Naive B cell (primary cell): ENCODE data around the gene TSPAN17. TPM values are rescaled to one million over a fixed set of nuclear protein-coding genes. Genes with fewer than 3 reads are reported as not detected.
A peak's percentile ranks its signal among the peaks of the same experiment; 100 is the strongest.
"Not testable (repeated sequence)": the region's sequence is repeated elsewhere in the genome, so short reads cannot be mapped to it uniquely, and the experiment has no call there.

Experiments used
- ATAC-seq, 2 donors: fragments of 150-1000 bp; cut with Tn5 transposase; 2 replicates each; pipeline ENCODE4 v1.10.0; 2021; ENCODE audit warnings: low read depth in 2 of 2, mild to moderate bottlenecking in 2 of 2, moderate library complexity in 2 of 2
- DNase-seq: peaks from one replicate; pipeline ENCODE4 v3.0.0; 2022
- H3K27ac Mint-ChIP-seq, 6 donors: one replicate each; pipeline ENCODE4 v1.8.0; 2020 to 2022; ENCODE audit warnings: mild to moderate bottlenecking in 6 of 6, mixed read lengths in 6 of 6, moderate library complexity in 5 of 6, inconsistent platforms in 2 of 6
- H3K27me3 Mint-ChIP-seq, 3 donors: one replicate each; pipeline ENCODE4 v1.8.0; 2021 to 2022; ENCODE audit warnings: mixed read lengths in 3 of 3, mild to moderate bottlenecking in 1 of 3
- H3K36me3 Mint-ChIP-seq, 2 donors: one replicate each; pipeline ENCODE4 v1.8.0; 2020 to 2022; ENCODE audit warnings: mixed read lengths in 2 of 2, inconsistent platforms in 1 of 2, mild to moderate bottlenecking in 1 of 2
- H3K4me1 Mint-ChIP-seq, 3 donors: one replicate each; pipeline ENCODE4 v1.8.0; 2020 to 2022; ENCODE audit warnings: mixed read lengths in 3 of 3, inconsistent platforms in 1 of 3, mild to moderate bottlenecking in 1 of 3, moderate library complexity in 1 of 3
- H3K4me3 Mint-ChIP-seq, 8 donors: one replicate each; pipeline ENCODE4 v1.8.0; 2020 to 2022; ENCODE audit warnings: mild to moderate bottlenecking in 8 of 8, mixed read lengths in 8 of 8, moderate library complexity in 8 of 8, inconsistent platforms in 2 of 8
- H3K9me3 Mint-ChIP-seq, 7 donors: one replicate each; pipeline ENCODE4 v1.8.0; 2020 to 2022; ENCODE audit warnings: mixed read lengths in 7 of 7, mild to moderate bottlenecking in 5 of 7, inconsistent platforms in 2 of 7, moderate library complexity in 1 of 7
- polyA plus RNA-seq, 6 donors: library from polyadenylated mRNA; unstranded; fragments of 300-500 nt; fragmentation: Illumina TruSeq; gene quantifications; one replicate each; pipeline ENCODE4 v1.2.3, GENCODE V29; 2021; ENCODE audit warnings: low read depth in 6 of 6

Gene TSPAN17
- polyA plus RNA-seq, 6 donors from 2014 or later = 11.9 to 22.8 (median 18.5) TPM

DNA sequence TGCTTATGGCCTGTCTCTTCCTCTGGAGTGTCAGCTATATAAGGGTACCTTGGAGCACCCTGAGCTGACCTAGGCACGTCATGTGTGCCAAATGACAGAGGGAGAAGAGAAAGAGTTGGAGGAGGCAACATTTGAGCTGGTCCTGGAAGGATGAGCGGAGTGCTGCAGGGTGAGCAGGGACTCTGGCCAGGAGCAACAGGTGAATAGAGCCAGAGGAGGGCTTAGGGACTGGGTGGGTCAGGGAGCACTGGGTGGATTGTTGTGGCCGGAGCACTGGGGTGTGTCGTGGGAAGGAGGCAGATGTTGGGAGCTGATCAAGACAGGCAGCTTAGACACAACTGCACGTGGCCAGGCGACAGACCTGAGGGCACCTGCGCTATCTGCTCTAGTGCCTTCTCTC, 43.6 kb downstream of the TSPAN17 start:
- Mint-ChIP-seq H3K27ac (peak overlapping the region in 1 of 6 donors; percentile 47), H3K36me3 (peaks cover 0 to 11% of the 10 kb centered on the region in 2 donors), H3K4me1 (no peaks in the 10 kb centered on the region), H3K4me3 (peak overlapping the region in 1 of 8 donors; percentile 59), H3K9me3 (peaks cover 0 to 21% (median 14%) of the 10 kb centered on the region in 7 donors), H3K27me3 (peaks cover 48 to 68% (median 58%) of the 10 kb centered on the region in 3 donors)
- ATAC-seq (no peak), DNase-seq (no peak)

GRCh38 chr5:176691524-176691923, 44.2 kb downstream of the TSPAN17 start:
- Mint-ChIP-seq H3K9me3 (peaks cover 0 to 20% (median 12%) of the 10 kb centered on the region in 7 donors), H3K27ac (no peak overlapping the region), H3K36me3 (peaks cover 0 to 9% of the 10 kb centered on the region in 2 donors), H3K27me3 (peaks cover 50 to 73% (median 64%) of the 10 kb centered on the region in 3 donors), H3K4me3 (peak overlapping the region in 1 of 8 donors; percentile 11), H3K4me1 (no peaks in the 10 kb centered on the region)
- ATAC-seq (no peak), DNase-seq (no peak)

GRCh38 chr5:176692326-176692725, 45.0 kb downstream of the TSPAN17 start:
- Mint-ChIP-seq H3K27me3 (peaks cover 53 to 76% (median 72%) of the 10 kb centered on the region in 3 donors), H3K27ac (no peak overlapping the region), H3K9me3 (peaks cover 0 to 12% (median 6%) of the 10 kb centered on the region in 7 donors), H3K4me1 (no peaks in the 10 kb centered on the region), H3K36me3 (peaks cover 0 to 9% of the 10 kb centered on the region in 2 donors), H3K4me3 (no peak overlapping the region)
- ATAC-seq (no peak), DNase-seq (no peak)

- Mint-ChIP-seq H3K27me3 (peaks cover 57 to 82% (median 78%) of the 10 kb centered on the region in 3 donors), H3K9me3 (peaks cover 0 to 12% (median 5%) of the 10 kb centered on the region in 7 donors), H3K36me3 (peaks cover 0 to 9% of the 10 kb centered on the region in 2 donors), H3K4me1 (no peaks in the 10 kb centered on the region), H3K27ac (no peak overlapping the region), H3K4me3 (no peak overlapping the region)
- DNase-seq (no peak), ATAC-seq (no peak)
Observed at GRCh38 chr5:176692839-176693476, 45.7 kb downstream of the TSPAN17 start.

DNA sequence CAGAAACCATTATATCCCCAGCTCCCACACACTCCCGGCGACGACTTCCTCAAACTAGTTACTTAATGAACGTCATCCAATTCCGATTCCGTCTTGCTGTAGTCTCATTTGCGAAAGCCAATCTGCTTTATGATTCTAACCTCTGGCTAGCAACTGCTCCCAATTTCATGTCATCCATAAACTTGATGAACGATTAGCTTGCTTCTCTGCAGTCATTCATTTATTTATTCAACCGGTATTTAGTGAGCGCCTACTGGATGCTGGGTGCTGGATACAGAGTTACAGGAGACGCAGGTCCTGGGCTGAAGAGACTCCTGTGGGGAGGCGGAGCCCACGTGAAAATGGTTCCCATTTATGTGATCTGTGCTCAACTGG, 46.2 kb downstream of the TSPAN17 start:
- ATAC-seq (no peak), DNase-seq (no peak)
- Mint-ChIP-seq H3K27me3 (peaks cover 59 to 87% (median 83%) of the 10 kb centered on the region in 3 donors), H3K4me3 (peak overlapping the region in 1 of 8 donors; percentile 8), H3K4me1 (no peaks in the 10 kb centered on the region), H3K9me3 (peaks cover 0 to 11% (median 5%) of the 10 kb centered on the region in 7 donors), H3K36me3 (peaks cover 0 to 9% of the 10 kb centered on the region in 2 donors), H3K27ac (no peak overlapping the region)

DNA sequence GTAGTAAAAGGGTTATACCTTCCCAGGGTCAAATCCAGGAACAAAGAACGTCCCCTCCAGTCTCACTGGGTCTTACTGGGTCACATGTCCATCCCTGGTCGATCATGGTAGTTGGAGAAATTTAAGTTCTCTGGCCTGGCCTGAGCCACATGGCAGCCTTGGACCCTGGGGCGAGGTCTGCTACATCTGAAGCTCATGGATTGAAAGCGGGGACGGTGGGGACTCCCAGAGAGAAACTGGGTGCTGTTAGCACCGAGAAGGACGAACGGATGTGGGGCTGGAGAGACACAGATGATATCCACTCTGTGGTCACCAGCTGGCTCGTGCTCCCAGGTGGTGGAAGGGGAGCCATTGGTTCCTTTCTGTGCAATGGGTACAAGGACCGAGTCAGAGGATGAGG, 46.9 kb downstream of the TSPAN17 start:
- H3K9me3 Mint-ChIP-seq = peaks cover 0 to 8% (median 5%) of the 10 kb centered on the region in 7 donors
- DNase-seq = no peak
- peaks cover 0 to 9% of the 10 kb centered on the region in 2 donors for H3K36me3 Mint-ChIP-seq
- no peak overlapping the region for H3K27ac Mint-ChIP-seq
- no peaks in the 10 kb centered on the region for H3K4me1 Mint-ChIP-seq
- no peak overlapping the region for H3K4me3 Mint-ChIP-seq
- ATAC-seq = no peak
- peaks cover 66 to 94% (median 89%) of the 10 kb centered on the region in 3 donors for H3K27me3 Mint-ChIP-seq

GRCh38 chr5:176694631-176695030, 47.3 kb downstream of the TSPAN17 start:
- no peak overlapping the region for H3K4me3 Mint-ChIP-seq
- no peak overlapping the region for H3K27ac Mint-ChIP-seq
- ATAC-seq (no peak), DNase-seq (no peak)
- H3K36me3 Mint-ChIP-seq = peaks cover 0 to 5% of the 10 kb centered on the region in 2 donors
- peaks cover 62 to 90% (median 89%) of the 10 kb centered on the region in 3 donors for H3K27me3 Mint-ChIP-seq
- H3K9me3 Mint-ChIP-seq = peaks cover 0 to 6% (median 4%) of the 10 kb centered on the region in 7 donors
- H3K4me1 Mint-ChIP-seq = no peaks in the 10 kb centered on the region

DNA sequence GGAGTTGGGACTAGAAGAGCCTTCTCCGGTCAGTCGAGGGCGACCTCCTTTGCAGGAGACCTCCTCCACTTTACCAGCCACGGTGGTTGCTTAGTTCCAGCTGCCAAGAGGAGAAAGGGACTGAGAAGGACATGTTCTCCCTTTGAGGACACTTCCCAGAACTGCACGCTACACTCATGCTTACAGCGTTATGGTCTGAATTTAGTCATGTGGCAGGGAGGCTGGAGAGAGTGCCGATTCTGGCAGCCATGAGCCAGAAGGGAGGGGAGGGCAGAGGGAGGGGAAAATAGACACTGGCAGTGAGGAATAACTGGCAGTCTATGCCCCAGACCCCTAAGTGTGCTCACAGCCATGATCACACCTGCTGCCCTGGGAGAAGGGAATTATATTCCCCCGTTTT, 47.8 kb downstream of the TSPAN17 start:
- Mint-ChIP-seq H3K9me3 (peaks cover 0 to 6% (median 0%) of the 10 kb centered on the region in 7 donors), H3K4me1 (no peaks in the 10 kb centered on the region), H3K27me3 (peaks cover 58 to 90% (median 89%) of the 10 kb centered on the region in 3 donors), H3K4me3 (no peak overlapping the region), H3K36me3 (peaks cover 0 to under 1% of the 10 kb centered on the region in 2 donors), H3K27ac (no peak overlapping the region)
- no peak for ATAC-seq
- no peak for DNase-seq

- Mint-ChIP-seq H3K4me1 (no peaks in the 10 kb centered on the region), H3K27me3 (peaks cover 56 to 89% (median 88%) of the 10 kb centered on the region in 3 donors), H3K36me3 (no peaks in the 10 kb centered on the region), H3K9me3 (no peaks in the 10 kb centered on the region), H3K4me3 (no peak overlapping the region), H3K27ac (no peak overlapping the region)
- no peak for ATAC-seq
- DNase-seq = no peak
Observed at GRCh38 chr5:176697267-176697933, 50.1 kb downstream of the TSPAN17 start.

DNA sequence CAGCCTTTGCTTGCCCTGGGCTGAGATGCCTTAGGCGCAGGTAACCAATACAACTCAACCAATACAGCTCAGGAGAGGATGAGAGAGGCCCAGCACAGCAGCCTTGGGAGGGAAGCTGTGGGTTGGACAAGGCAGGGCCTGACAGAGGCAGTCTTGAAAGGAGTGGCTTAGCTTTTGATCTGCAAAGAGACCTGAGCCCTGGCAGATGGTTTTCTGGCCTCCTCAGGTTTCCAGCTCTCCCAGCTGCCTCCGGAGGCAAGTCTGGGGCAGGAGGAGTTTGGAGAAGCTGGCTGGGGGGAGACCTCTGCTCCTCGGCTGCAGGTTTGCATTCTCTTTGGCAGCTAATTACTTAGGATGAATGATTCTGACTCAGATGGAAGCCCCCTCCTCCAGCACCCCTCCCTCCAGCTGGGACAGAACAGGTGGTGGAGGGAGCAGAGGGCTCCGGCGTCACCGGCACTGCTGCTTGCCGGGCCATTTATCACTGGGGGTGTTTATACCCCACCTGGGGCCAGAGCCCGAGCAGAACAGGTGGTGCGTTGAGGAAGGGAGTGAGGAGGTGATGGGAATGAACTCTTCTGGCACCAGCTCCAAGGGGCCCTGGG, 50.8 kb downstream of the TSPAN17 start:
- Mint-ChIP-seq H3K27ac (no peak overlapping the region), H3K27me3 (peaks cover 55 to 86% (median 82%) of the 10 kb centered on the region in 3 donors), H3K4me1 (no peaks in the 10 kb centered on the region), H3K36me3 (no peaks in the 10 kb centered on the region), H3K9me3 (no peaks in the 10 kb centered on the region), H3K4me3 (no peak overlapping the region)
- ATAC-seq (no peak), DNase-seq (no peak)

DNA sequence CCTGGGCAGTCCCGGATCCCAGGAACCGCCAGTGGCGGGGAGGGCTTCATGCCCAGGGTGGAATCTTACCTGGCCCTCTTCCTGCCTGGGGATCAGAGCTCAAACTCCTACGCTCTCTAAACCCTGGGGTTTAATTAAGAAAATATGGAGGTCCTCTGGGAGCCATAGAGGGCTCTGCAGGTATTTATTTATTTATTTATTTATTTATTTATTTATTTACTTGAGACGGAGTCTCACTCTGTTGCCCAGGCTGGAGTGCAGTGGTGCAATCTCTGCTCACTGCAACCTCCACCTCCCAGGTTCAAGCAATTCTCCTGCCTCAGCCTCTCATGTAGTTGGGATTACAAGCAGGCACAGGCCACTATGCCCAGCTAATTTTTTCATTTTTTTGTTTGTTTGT, 52.2 kb downstream of the TSPAN17 start:
- not testable (repeated sequence) for DNase-seq, H3K27ac Mint-ChIP-seq, H3K9me3 Mint-ChIP-seq, H3K4me3 Mint-ChIP-seq, ATAC-seq, H3K4me1 Mint-ChIP-seq, H3K36me3 Mint-ChIP-seq
- peaks cover 54 to 80% (median 80%) of the 10 kb centered on the region in 3 donors for H3K27me3 Mint-ChIP-seq

DNA sequence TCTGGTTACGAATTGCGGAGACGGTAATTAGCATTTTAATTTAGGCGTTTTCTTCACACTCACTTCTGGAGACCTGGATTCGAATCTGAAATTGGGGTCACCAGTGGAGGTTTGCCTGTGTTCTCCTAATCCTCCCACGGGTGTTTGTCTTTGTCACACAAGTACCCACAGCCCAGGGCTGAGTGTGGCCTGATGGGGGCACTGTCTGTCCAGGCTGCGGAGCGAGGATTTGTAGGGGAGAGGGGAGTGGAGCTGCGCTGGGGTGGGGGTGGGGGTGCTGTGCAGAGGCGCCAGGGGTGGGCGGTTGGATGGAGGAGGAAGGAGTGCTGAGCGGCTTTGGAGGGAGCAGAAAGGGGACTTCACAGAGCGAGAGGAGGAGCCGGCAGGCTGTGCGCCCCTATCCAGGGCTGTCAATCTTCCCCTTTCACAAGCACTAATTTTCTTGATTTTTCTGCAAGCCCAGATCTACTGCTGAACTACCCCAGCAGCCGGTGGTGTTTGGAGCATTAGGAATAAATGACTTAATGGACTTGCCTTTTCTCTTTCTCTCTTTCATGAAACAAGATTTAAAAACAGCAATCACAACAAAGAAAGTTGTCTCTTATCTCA, 53.1 kb downstream of the TSPAN17 start:
- DNase-seq (no peak), ATAC-seq (no peak)
- H3K36me3 Mint-ChIP-seq = no peaks in the 10 kb centered on the region
- no peak overlapping the region for H3K4me3 Mint-ChIP-seq
- no peaks in the 10 kb centered on the region for H3K4me1 Mint-ChIP-seq
- no peaks in the 10 kb centered on the region for H3K9me3 Mint-ChIP-seq
- H3K27ac Mint-ChIP-seq = no peak overlapping the region
- H3K27me3 Mint-ChIP-seq = peaks cover 49 to 80% (median 79%) of the 10 kb centered on the region in 3 donors
